Testis (tissue), 2 donors: ENCODE data around the gene KRTAP19-8.

Experiments
- CTCF ChIP-seq, 3 experiments: fragments of 450-650 bp in 2 of 3; fragments of 200-600 bp in 1 of 3; sonication (generic) in 1 of 3; IDR thresholded peaks; one replicate each; pipeline ENCODE4 v1.5.1; 2016 to 2019; ENCODE audit warnings: antibody characterized with exemption in 3 of 3, mild to moderate bottlenecking in 2 of 3, moderate library complexity in 1 of 3
- POLR2A ChIP-seq: fragments of 450-650 bp; IDR thresholded peaks from one replicate; pipeline ENCODE4 v1.6.1; 2017; ENCODE audit warnings: antibody characterized with exemption, mild to moderate bottlenecking, moderate library complexity

DNA sequence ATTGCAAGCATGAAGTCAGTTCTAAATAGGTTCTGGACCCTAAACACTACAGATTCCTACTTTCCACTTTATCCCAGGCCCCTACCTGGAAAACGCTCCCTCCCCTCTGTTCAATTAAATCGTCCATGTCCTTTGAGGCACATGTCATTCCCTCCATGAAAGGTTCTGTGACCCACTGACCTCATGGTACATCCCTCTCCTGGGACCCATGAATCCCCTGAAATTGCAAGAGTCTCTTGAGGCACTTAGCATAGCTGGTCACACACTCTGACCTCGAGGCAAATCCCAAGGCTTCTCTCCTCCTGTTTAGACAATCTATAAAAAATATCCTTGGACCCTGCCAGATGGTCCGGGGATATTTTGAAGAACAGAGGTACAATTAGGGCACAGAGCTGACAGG, 34.3 kb upstream of the KRTAP19-8 start:
- no peak for TF ChIP-seq CTCF (IDR thresholded peaks at IDR 0.05)
- no peak for TF ChIP-seq POLR2A
